HT-29 (cell line): Measurements from ENCODE around the gene ADGB. TPM values are rescaled to one million over a fixed set of nuclear protein-coding genes. Genes with fewer than 3 reads are reported as not detected.

ENCODE experiments used
- DNase-seq: peaks from one replicate; pipeline ENCODE4 v3.0.0-alpha.2; 2015; ENCODE audit warnings: low spot score
- small RNA-seq: library from RNA; depleted of rRNA; stranded (forward); fragments of <200 nt; gene quantifications from one replicate; pipeline ENCODE3, GENCODE V24; 2014
- total RNA-seq: library from RNA; depleted of rRNA; stranded (reverse); fragments of >200 nt; shearing (Covaris generic); gene quantifications from 2 replicates; pipeline ENCODE4 v1.2.3, GENCODE V29; 2014; rRNA removed

Gene ADGB
- total RNA-seq, 1 experiment from 2014 or later: not detected

GRCh38 chr6:146860583-146860982, 261.8 kb downstream of the ADGB start:
- no peak for DNase-seq

GRCh38 chr6:146861029-146861563, 262.3 kb downstream of the ADGB start:
- no peak for DNase-seq

GRCh38 chr6:146861716-146862115, 262.9 kb downstream of the ADGB start:
- DNase-seq: no peak

DNA sequence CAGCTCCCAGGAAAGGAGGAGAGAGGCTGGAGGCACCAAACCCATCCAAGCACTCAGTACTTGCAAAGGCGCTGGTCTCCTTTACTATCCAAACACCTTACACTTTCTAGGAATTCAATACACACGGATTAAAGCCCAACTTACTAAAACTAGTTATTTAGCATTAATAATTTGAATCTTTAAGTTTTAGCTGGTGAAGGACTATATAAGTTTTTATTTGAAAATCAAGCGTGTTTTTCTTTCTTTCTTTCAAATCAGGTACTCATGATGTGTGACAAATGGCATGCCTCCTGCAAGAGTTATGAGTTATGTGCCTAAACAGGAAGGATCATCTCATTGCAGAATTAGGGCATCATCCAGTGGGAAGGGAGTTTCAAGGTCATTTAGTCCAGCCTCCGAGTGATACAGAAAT, 263.7 kb downstream of the ADGB start:
- no peak for DNase-seq

DNA sequence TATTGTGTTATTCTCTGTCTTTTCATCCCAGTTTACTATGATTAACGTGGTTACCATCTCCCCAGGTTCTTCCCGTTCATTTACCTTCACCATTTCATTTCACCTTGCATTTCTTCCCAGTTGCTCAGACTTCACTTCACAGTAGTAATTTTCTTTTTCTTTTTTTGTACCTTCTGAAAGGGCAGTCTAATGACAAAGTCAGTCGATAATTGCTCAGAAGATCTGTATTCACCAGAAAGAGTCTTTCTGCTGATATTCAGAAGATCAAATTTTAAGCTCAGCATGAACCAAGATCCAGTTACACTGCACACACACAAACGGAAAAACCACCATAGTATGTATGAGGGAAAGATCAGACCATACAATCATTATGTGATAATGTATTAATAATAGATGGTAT, 265.5 kb downstream of the ADGB start:
- DNase-seq: no peak

DNA sequence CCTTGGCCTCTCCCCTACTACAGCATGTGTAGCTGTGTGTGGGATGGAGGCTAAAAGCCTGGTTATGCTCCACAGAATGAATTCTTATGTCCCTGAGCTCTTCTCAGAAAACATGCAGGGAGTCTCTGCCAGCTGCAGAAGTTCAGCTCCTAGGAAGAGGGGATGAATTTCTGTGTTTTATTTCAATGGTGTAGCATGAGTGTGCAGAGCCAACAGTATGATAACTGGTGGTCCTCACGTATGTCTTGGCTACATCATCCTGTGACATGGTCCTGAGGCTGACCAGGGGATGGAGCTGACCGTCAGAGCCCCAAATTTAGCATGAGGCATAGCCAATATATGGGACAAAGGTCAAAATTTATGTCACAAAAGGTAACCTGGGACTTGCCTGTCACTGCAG, 266.1 kb downstream of the ADGB start:
- DNase-seq: no peak

Small RNAs within 50 kb of the gene (small RNA-seq; reads per million reads assigned to genes)
- not detected for gene RNU6-906P

Other genes starting within 250 kb of the ADGB start
- gene RAB32, start 55.1 kb upstream of the ADGB start, total RNA-seq: 5.7 and 5.8 TPM in 2 replicates